Astrocyte (in vitro differentiated cells and primary cell): ENCODE results near the gene RPS6KB2.

ENCODE experiments used
- CTCF ChIP-seq: IDR thresholded peaks from 2 replicates; pipeline ENCODE4 v1.5.1; 2011; ENCODE audit warnings: low read depth, mild to moderate bottlenecking, inconsistent platforms, low read length, moderate library complexity; ENCODE audit not compliant: insufficient read depth
- EZH2 ChIP-seq: IDR thresholded peaks from 2 replicates; pipeline ENCODE4 v1.6.1; 2012; ENCODE audit warnings: mild to moderate bottlenecking, low read length, inconsistent platforms; ENCODE audit not compliant: insufficient read depth

GRCh38 chr11:67406969-67407687, 21.2 kb upstream of the RPS6KB2 start:
- TF ChIP-seq CTCF (no peak), EZH2 (no peak)
